GM12874 (cell line): ENCODE data around the gene ALOXE3.

Experiments used
- CTCF ChIP-seq: IDR thresholded peaks from 2 replicates; pipeline ENCODE4 v1.5.1; 2011; ENCODE audit warnings: low read depth, mild to moderate bottlenecking, control low read depth, low read length, moderate library complexity; ENCODE audit not compliant: insufficient read depth

Gene ALOXE3

DNA sequence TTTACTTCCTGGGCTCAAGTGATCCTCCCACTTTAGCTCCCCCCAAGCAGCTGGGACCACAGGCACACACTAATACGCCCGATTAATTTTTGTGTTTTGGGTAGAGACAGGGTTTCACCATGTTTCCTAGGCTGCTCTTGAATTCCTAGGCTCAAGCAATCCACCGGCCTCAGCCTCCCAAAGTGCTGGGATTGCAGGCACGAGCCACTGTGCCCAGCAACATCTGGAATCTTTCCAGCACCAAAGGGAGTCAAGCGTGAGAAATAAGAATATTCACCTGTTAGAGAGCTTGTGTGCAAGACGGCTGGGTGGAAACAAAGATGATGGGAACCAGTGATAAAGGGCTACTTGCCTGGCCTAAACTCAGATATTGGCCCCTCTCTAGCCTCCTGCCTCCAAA is 16.6 kb downstream of the ALOXE3 start:
- no peak for TF ChIP-seq CTCF

GRCh38 chr17:8100763-8101162 is 17.6 kb downstream of the ALOXE3 start:
- TF ChIP-seq CTCF: no peak

- TF ChIP-seq CTCF: no peak
Observed at GRCh38 chr17:8100111-8100510, 18.2 kb downstream of the ALOXE3 start.

DNA sequence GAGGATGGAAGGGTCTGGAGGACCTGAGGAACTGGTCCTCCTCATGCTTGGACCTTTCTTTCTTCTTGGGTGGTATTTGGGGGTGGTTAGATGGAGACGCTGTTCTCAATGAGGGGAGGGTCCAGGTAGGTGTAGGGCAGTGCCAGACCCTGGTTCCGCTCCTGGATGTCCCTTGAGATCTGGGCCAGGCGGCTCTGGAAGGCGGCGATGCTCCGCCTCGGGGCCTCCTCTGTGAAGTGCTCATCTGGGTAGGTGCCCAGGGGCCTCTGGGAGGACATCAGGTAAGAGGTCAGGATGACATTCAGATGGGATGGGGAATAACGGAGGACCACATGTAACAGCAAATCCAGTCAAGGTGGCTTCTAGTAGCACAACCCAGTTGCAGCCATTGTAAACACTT is 21.8 kb downstream of the ALOXE3 start:
- no peak for TF ChIP-seq CTCF

DNA sequence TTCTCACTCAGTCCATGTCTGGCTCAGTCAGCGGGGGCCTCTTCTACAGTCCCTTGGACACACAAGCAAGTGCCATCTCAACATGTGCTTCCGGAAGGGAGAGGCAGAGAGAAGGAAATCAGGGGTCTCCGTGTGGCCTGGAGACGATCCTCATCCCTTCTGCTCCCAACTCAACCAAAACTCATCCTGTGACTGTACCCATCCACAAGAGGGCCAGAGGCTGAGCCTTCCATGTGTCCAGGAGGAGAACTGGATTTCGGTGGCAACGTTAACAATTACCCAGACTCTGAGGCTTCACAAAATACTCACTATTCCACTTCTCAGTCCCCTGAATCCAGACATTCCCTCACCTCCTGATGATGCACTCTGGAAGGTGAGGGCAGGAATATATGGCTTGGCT is 23.0 kb downstream of the ALOXE3 start:
- TF ChIP-seq CTCF: no peak

DNA sequence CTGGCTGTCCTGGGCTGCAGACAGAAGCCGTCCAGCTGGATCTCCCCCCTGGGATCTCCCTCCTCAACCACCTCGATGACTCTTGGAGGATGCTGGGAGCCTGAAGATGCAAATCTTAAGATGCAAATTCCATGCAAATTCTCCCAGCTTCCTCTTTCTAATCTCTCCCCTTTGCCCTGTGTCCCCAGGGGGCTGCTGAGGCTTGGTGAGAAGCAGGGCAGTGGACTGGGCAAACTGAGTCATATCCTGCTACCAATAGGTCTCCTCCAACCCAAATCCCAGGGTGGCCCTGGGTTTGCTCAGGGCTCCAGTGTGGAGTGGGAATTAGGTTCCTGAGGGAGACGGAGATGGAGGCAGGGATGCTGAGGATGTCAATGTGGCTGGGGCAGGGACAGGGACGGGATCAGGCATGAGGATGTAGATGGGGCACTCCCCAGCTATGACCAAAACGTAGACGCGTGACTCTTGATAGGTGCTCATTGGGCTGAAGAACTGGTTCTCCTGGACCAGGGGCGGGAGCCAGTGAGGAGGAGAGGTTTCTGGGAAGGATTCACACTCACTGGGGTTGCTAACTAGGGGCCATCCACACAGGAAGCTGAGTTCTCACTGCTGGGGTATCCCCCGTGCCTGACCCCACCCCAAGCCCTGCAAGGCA is 27.2 kb downstream of the ALOXE3 start:
- no peak for TF ChIP-seq CTCF

GRCh38 chr17:8089728-8090127 is 28.6 kb downstream of the ALOXE3 start:
- no peak for TF ChIP-seq CTCF

- no peak for TF ChIP-seq CTCF
Observed at GRCh38 chr17:8087952-8088230, 30.4 kb downstream of the ALOXE3 start.
